ENCODE data around the gene KCNG1.

Gene KCNG1

DNA sequence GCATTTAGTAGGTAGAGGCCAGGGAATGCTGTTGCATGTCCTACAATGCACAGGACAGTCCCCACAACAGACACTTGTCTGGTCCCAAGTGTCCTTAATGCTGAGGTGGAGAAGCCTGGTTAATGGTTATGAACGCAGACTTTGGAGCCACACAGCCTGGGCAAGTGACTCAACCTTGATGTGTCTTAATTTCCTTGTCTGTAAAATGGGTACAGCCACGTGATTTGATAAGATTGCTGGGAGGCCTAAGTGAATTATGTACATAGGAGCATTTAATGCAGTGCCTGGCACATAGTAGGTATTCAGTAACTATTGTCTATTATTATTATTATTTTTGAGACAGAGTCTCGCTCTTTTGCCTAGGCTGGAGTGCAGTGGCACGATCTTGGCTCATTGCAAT lies 11.4 kb downstream of the KCNG1 start:
- DNase-seq, result no peak

DNA sequence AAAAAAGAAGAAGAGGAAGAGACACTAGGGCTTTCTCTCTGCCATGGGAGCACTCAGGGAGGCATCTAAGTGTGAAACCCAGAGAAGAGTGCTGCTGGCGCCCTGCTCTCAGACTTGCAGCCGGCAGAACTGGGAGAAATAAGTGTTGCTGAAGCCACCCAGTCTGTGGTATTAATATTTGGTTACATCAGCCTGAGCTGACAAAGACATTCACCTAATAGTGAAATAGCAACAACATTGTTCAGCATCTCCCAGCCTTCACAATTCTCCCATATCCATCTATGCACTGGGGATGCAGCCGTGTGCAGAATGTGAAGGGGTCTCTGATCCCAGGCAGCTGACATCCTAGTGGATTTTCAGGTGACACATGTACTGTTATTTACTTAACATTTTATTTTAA lies 12.0 kb downstream of the KCNG1 start:
- DNase-seq, result no peak

DNA sequence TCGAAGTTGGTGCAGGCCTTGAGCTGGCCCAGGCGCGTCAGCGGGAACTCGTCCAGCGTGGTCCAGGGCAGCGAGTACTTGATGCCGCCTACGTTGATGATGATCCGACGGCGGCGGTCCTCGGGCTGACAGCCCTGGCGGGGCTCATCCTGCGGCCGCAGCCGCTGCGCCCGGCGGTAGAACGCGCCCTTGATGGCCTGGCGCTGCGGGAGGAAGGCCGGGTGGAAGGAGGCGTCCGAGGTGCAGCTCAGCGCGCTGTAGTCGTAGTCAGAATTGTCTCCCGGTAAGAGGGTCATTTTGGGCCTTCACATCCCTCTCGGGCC lies 12.9 kb downstream of the KCNG1 start:
- DNase-seq, result no peak

DNA sequence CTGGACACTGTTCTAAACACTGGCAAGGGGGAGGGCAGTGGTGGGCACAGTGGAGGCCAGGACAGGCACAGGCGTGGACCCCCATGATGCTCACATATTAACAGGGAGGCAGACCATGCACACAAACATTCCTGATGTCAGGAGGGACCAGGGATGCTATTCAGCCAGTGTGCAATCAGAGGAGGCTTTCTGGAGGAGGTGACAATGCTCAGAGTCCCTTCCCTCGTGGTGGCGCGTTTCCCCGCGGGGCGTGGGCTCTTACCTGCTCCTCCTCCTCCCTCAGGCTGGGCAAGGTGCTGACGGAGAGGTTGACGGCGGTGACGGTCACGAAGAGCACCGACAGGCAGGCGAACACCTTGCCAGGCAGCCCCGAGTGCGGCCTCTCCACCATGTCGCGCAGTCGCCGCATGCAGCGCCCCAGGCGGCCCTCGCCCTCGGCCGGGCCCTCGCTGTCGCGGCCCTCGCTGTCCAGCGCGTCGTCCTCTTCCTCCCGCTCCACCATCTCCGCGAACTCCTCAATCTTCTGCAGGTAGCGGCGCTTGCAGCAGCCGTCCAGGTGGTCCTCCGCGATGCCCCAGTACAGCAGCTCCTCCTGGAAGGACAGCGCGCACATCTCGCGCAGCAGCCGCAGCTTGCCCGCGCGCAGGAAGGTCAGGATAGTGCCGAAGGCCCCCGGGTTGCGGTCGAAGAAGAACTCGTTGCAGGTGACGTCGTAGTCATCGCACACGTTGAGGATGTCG lies 13.4 kb downstream of the KCNG1 start:
- no peak for DNase-seq

DNA sequence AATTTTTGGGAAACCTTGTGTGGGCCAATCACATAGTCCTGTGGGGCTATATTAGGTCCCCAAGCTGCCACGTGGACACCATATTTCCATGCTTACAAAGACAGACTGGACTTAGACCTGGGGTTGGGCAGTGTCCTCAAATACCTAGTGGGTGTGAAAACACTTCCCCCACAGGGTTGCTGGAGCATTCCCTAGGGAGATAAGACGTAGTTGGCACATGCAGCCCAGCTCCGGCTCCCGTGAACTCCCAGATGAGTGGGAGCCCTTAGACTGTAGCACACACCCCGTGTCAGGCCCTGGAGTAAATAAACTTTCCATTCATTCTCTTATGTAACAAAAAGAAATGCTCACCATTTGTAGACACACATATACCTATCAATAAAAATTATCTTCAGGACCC lies 14.2 kb downstream of the KCNG1 start:
- DNase-seq, result no peak

DNA sequence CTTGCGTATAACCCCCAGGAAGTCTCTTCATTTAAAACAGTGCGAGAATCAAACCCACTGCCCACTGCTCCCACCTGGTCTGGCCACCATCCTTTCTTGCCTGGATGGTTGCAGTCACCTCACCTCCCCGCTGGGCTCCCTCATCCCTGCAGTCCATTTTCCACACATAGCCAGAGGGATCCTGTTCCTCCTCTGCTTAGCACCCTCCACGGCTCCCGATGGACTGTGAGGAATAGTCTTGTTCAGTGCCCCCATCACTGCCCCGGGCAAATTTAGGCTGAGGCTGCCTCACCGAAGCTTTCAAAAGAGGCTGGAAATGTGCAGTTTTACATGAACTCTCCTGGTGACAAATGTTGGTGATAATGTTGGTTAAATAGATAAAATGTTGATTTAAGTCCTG lies 17.7 kb downstream of the KCNG1 start:
- no peak for DNase-seq

DNA sequence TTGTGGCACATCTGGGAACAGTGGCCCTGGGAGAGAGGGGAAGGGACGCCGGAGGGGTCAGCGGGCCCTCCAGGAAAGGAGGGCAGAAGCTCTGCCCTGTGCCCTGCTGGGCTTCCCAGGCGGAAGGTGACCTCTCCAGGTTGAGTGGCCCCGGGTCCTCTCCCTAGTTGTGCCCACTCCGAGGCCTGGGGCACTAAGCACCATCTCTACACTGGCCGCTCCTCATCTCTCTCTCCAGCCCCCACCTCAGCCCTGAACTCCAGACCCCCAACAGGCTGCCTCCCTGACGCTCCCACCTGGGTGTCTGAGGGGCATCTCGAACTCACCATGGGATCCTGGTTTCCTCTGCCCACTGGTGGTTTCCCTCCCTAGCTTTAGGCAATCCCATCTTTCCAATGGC lies 18.1 kb downstream of the KCNG1 start:
- DNase-seq, result no peak

DNA sequence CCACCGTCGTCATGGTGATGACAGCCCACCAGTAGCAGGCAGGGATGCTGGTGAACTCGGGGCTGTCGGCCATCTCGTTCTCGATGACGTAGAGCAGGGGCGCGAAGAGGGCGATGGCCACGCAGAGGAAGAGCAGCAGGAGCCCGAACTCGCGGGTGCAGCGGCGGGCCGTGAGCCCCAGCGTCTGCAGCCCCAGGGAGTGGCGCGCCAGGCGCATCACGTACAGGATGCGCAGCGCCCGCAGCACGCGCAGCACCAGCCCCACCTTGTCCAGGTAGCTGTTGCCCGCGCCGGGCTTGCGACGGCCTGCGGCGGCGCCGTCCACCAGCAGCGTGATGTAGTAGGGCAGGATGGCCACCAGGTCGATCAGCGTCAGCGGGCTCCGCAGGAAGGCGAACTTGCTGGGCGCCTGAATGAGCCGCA lies 18.6 kb downstream of the KCNG1 start:
- DNase-seq, result no peak

DNA sequence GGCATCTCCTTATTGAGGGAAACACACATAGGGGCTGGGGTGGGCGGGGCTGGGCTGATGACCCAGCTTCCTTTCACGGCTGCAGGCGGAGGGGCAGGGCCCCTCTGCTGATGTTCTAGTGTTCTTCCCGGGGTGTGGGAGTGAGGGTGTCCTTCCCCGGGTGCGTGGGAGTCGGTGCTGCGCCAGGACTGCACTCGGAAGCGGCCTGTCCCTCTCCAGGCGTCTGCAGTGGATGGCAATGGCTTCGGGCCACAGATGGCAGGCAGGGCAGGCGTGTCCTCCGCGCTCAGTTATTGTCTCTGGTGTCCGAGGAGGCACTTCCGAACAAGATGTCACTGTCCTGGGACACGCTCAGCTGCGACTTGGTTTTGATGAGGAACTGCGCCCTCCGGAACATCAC lies 19.2 kb downstream of the KCNG1 start:
- DNase-seq, result no peak

DNA sequence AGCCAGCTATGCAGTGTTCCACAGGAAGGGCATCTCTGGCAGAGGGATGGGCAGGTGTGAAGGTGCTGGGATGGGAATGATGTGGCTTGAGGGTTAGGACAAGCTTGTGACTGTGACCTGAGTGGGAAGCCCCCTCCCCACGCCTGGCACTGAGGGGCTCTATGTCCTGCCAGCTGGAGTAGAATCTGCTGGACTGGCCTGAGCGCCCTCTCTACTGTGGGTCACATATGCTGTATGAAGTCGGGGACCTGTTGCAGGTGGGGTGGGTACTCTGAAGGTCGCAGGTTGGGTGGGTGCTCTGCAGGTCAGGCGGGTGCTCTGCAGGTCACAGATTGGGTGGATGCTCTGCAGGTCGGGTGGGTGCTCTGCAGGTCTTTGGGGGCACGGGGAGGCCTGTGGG lies 20.3 kb downstream of the KCNG1 start:
- no peak for DNase-seq

DNA sequence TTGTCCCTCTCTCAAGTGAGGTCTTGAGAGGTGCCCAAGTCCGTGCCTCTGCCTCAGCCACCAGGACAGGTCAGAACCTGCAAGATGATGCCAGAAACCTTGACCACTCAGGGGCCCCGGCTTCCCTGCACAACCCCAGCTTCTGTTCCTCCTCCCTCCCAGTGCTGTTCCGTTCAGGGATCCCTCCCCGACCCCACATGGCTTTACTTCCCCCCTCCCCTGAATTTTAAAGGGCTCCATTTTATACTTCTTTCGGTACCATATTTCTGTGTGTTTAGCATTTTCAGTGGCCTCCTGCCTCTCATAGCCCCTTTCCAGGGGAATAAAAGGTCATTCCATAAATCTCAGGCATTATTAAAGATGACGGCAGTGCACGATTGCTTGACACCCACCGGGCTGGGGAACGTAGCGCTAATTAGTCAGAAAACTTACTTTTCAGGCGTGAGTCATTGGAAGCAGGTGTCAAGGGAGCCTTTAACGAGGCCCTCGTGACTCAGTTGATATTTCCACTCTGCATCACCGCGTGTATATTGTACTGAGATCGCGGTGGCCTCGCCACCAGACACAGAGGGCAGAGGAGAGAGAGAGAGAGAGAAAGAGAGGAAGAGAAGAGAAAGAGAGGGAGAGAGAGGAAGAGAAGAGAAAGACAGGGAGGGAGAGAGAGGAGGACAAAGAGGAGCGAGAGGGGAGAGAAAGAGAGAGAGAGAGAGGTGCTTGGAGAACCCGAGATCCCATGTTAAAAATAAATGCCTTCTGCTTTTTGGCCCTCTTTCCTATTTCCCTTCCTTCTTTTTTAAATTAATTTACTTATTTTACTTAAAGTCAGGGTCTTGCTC lies 21.3 kb downstream of the KCNG1 start:
- DNase-seq, result no peak

DNA sequence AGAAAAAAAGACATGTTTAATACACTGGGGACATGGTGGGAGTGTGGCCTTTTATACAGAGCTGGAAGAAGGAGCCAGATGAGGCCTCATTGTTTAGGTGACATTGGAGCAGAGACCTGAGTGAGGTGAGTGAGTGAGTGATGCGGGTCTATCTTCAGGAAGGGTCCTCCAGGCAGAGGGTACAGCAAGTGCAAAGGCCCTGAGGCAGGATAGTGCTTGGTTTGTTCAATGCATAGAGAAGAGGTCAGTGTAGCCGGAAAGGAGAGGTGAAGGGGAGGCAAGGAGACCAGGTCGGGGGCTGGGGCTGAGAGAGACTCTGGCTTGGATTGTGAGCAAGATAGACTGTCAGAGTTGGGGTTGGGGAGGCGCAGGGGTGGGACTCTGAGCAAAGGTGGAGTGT lies 23.6 kb downstream of the KCNG1 start:
- DNase-seq, result no peak

DNA sequence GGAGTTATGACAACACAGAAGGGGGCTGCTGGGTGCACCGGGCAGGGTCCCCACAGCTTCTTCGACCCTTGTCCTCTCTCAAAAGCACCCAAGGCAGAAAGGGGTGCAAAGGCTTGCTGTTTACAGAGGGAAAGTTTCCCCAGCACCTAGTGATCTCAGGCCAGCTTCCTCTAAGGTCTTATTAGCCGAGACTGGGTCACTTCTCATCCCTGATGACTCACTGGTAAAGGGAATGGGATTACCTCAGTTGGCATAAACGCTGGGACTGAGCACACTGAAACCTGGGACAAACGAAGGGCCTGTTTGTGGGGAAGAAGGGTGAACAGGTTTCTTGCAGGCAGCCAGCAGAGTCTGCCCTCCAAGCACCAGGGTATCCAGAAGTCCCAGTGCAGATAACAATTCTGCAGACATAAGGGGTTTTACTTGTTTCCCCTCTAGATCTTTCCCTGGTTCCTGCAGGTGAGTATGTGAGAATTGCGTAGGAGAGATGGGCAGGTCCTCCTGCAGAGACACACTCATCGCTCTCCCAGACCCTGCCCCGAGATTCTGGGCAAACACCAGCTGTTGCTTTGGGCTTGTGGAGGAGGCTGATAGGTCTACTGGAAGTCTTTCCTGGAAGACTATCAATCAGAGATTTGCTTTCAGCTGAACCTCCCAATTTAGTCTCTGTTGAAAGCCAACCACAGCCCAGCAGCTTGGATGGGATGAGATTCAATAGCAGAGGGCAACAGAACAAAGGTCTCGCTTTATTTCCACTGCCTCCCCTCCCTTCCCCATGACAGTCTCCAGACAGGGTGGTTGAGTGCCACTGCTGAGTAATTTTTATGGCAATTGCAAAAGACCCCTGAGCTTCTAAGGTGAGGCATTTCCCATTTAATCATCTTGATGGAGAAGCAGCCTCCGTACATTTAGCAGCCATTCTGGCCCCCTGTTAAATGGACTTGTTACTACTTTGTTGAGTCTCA lies 25.7 kb downstream of the KCNG1 start:
- no peak for DNase-seq

DNA sequence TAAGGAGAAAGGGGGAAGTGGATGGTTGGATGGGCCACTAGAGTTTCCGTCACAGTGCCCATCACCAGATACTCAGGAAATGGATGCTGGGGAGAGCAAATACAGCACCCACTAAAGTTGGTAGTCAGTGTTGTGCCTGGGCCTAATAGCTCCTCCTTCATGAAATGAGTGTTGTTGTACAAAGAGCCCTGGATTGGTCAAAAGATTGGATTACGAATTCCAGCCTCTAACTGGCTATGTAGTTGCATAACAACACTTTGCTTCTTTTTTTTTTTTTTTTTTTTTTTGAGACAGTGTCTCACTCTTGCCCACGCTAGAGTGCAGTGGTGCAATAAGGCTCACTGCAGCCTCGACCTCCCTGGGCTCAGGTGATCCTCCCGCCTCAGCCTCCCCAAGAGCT lies 27.4 kb downstream of the KCNG1 start:
- no peak for DNase-seq

DNA sequence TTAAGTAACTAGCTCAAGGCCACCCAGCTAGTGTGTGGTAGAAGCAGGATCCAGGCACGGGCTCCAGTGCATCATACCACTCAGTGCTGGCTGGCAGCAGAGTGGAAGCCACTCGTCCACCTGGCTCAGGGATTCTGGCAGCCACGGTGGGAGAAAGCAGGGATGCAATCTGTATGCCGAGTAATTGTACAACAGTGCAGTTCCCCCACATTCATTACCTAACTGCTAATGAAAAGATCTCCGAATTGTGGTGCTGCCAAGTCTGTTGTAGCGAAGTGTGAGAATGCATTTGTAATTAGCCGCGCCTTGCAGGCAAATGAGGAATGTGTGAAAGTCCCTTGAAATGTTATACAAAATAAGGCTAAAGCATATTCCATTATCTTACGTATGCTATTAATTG lies 29.0 kb downstream of the KCNG1 start:
- DNase-seq, result no peak

DNA sequence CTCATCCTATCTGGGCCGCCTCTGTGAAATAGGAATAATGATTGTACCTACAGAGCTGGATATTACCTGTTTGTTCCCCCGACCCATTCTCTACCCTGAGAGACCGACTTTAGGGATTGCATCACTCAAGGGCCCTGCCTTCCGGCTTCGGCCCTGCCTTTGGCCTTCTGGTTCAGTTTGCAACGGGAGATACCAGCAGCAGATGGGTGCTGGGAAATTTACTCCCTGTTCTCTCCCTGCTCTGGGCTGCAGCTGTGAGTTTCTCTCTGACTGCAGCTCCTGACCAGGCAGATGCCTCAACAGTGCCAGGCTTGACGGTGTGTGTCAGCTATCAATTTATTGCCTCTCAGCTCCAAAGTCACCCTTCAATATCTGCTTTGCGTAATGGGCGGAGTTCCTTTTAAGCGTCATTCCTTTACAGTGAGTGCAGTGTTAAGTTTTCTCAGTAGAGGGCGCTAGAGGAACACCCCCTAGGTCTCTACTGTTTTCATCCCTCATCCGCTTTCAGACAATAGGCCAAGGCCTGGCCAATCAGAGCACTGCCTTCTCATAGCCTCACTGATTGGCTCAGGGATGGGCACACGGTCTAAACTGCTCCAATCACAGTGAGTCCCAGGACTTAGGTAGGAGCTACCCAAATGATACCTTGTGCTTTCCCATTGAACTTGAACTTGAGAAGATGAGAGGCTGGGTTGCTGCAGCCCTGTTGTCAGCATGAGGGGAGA lies 30.0 kb downstream of the KCNG1 start:
- DNase-seq, result no peak

DNA sequence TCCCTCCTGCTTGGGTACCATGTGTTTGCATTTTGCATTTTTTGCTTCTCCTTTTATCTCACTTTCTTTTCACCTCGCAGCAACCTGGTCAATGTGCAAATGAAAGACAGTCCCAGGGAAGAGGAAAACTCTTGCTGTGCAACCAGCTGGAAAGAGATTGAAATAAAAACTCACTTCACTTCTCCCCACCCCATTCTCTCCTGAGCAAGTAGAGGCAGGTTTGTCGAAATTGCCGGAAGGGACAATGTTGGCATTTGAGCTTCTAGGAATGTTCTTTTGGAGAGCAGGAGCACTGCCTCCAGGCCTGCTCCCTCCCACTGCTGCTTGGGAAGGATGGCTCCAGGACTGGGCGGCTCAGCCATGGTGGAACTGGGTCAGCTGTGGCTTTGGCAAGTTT lies 30.6 kb downstream of the KCNG1 start:
- DNase-seq, result no peak

DNA sequence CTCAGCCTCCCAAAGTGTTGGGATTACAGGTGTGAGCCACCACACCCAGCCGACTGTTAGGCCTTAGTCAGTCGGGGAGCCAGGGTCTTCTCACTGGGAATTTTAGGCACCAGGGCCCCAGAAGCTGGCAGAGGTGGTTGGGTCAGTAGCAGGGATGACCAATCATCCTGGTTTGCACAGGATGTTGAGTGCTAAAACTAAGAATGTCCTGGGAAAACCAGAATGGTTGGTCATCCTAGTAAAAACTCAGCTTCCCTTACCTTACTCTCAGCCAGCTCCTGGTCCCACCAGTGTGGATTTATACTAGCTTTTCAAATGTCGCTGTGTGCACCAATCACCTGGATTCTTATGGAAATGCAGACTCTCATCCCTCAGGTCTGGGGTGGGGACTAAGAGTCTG lies 31.8 kb downstream of the KCNG1 start:
- no peak for DNase-seq

DNA sequence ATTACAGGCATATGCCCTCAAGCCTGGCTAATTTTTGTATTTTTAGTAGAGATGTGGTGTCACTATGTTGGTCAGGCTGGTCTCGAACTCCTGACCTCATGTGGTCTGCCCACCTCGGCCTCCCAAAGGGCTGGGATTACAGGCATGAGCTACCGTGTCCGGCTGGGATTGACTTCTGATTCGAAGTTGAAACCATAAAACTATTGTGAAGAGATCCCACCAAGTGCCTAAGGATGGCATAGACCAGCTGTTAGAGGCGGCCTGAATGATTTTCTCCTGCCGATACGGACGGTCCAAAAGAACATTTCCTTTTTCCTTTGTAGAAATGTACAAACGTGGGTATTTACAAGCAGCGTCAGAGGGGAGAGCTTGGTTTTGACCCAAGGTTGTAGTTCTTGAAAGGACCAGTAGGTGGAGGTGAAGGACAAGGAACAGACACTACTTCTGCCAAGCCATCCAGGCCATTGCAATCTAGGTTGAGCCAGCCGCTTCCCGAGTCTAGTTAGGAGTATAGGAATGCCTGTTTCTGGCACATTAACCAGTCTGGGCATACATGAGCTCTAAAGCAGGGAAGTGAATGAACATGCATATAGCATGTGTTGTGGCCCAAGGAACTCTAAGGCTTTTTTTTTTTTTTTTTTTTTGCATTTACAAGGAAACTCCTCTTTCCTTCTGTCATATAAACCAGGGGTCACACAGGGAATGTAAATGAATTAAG lies 35.3 kb downstream of the KCNG1 start:
- DNase-seq, result no peak

DNA sequence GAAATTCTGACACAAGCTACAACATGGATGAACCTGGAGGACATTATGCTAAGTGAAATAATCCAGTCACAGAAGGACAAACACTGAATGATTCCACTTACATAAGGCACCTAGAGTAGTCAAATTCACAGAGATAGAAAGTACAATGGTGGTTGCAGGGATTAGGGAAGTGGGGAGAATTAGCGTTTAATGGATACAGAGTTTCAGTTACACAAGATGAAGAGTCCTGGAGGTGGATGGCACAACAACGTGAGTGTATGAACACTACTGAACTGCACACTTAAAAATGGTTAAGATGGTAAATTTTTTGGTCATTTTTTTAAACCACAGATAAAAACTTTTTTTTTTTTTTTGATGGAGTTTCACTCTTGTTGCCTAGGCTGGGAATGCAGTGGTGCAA lies 39.6 kb downstream of the KCNG1 start:
- DNase-seq, result no peak

DNA sequence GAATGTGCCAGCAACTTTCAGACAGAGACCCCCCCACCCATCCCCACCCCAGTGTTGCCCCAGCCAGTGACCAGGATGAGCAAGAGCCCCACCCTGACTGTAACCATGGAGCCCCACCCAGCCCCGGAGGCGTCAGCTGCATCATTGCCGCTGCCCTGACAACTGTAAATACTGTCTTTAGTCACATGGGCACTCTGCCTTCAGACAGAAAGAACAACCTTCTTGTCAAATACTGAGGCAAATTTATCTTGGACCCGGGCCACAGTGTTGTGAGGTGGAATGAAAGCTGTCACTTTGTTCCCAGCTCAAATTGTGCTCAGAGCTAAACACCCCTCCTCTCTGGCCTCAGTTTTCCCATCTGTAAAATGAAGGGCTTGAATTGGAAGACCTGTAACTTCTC lies 40.5 kb downstream of the KCNG1 start:
- DNase-seq, result no peak

DNA sequence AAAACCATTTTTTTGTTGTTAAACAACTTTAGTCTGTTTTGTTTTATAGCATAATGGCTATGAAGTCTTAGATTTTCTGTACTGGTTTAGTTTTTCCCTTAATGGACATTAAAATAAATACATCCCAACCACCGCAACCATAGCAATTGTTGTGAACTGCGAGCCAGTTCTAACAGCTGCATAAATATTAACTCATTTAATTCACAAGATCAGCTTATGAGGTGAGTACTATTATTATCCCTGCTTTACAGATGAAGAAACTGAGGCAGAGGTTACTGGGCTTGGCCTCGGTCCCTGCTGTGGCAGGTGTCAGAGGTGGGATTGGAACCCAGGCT lies 41.2 kb downstream of the KCNG1 start:
- no peak for DNase-seq
